Sigmoid colon (tissue), 4 donors: ENCODE results near the gene KANK4.

Experiments used
- CTCF ChIP-seq, 4 experiments: fragments of 450-650 bp in 3 of 4; fragments of 200-600 bp in 1 of 4; IDR thresholded peaks; one replicate each; pipeline ENCODE4 v1.5.1; 2016 to 2019; ENCODE audit warnings: antibody characterized with exemption in 4 of 4, mild to moderate bottlenecking in 3 of 4, moderate library complexity in 2 of 4
- POLR2A ChIP-seq, 2 donors: fragments of 450-650 bp; IDR thresholded peaks; one replicate each; pipeline ENCODE4 v1.6.1; 2016; ENCODE audit warnings: antibody characterized with exemption in 2 of 2, mild to moderate bottlenecking in 2 of 2, moderate library complexity in 2 of 2
- POLR2AphosphoS5 ChIP-seq, 4 donors: sonication (generic); formaldehyde crosslinking; IDR thresholded peaks; one replicate each; pipeline ENCODE4 v1.6.1; 2017; ENCODE audit warnings: antibody characterized with exemption in 4 of 4

DNA sequence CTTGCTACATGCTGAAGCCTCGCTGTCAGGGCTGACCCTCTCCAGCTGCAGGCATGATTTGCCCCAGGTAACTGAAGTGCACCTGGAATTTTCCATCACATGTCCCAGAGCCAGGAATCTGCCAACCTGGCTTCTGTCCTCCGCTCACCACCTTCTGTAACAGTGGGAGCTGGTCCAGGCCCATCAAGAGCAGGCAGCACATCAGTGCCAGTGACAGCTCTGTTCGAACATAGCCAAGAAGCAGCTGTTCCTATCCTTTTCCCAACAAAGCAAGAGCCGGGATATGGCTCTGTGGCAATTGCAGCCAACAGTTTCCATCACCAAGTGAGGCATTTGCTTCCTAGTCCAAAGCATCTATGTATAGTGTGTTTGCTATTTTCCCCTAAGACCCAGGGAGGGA, 42.2 kb upstream of the KANK4 start:
- TF ChIP-seq CTCF (IDR thresholded peaks at IDR 0.05), result no peak
- TF ChIP-seq POLR2A (IDR thresholded peaks at IDR 0.05), result no peak
- TF ChIP-seq POLR2AphosphoS5 (IDR thresholded peaks at IDR 0.05), result no peak
